HG03521 (cell line): ENCODE results near the gene FEN1.
A peak's percentile ranks its signal among the peaks of the same experiment; 100 is the strongest.

Experiments
- ATAC-seq: cut with Tn5 transposase; IDR thresholded peaks from one replicate; pipeline ENCODE4 v1.9.1; 2021; ENCODE audit warnings: mild to moderate bottlenecking, moderate library complexity; ENCODE audit not compliant: unreplicated experiment

FEN1 gene, protein sequence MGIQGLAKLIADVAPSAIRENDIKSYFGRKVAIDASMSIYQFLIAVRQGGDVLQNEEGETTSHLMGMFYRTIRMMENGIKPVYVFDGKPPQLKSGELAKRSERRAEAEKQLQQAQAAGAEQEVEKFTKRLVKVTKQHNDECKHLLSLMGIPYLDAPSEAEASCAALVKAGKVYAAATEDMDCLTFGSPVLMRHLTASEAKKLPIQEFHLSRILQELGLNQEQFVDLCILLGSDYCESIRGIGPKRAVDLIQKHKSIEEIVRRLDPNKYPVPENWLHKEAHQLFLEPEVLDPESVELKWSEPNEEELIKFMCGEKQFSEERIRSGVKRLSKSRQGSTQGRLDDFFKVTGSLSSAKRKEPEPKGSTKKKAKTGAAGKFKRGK

GRCh38 chr11:61792310-61793082 lies at the start of gene FEN1, which contains the start of gene TMEM258:
FEN1 (plus strand) TSS chr11:61792911; CDS start chr11:61795362, 2,451 bp downstream.
TMEM258 (minus strand) TSS chr11:61792599; CDS start chr11:61792558, 41 bp downstream.
- ATAC-seq, result peak; percentile 80

DNA sequence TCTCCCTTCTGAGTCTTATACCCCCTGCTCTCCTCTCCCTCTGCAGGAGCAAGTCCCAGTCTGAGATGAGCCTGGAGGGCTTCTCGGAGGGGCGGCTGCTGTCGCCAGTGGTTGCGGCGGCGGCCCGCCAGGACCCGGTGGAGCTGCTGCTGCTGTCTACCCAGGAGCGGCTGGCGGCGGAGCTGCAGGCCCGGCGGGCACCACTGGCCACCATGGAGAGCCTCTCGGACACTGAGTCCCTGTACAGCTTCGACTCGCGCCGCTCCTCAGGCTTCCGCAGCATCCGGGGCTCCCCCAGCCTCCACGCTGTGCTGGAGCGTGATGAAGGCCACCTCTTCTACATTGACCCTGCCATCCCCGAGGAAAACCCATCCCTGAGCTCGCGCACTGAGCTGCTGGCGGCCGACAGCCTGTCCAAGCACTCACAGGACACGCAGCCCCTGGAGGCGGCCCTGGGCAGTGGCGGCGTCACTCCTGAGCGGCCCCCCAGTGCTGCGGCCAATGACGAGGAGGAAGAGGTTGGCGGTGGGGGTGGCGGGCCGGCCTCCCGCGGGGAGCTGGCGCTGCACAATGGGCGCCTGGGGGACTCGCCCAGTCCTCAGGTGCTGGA lies 49.1 kb upstream of the FEN1 start:
- no peak for ATAC-seq

DNA sequence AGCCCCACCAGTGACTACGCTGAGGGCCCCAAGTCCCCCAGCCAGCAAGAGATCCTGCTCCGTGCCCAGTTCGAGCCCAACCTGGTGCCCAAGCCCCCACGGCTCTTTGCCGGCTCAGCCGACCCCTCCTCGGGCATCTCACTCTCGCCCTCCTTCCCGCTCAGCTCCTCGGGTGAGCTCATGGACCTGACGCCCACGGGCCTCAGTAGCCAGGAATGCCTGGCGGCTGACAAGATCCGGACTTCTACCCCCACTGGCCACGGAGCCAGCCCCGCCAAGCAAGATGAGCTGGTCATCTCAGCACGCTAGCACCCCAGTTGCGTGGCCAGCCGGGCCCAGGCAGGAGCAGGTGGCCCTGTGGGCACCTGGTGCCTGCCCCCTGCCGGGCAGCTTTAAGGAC lies 48.5 kb upstream of the FEN1 start:
- no peak for ATAC-seq

DNA sequence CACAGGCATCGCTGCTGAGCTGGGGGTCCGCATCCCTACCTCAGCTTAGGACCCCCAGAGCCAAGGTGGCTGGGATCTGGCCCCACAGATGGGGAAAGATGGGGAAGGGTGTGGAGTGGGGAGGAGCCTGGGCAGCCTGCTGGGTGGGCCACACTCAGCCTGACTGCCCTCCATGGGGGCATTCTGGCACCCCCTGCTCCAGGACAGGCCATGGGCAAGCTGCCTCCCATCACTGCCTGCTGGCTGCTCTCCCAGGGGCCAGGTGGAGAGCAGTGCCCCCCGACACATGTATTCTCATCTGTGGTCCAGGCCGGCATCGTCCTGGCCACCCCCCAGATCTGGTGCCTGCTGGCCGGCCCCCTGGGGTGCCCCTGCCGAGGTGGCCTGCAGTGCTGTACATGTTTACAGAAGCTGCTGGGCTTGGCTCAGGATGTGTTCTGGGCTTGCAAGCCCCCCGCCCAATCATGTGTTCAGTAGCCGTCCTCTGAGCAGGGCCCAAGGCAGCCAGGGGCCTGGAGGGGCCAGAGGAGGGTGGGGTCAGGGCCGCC lies 48.0 kb upstream of the FEN1 start:
- no peak for ATAC-seq

DNA sequence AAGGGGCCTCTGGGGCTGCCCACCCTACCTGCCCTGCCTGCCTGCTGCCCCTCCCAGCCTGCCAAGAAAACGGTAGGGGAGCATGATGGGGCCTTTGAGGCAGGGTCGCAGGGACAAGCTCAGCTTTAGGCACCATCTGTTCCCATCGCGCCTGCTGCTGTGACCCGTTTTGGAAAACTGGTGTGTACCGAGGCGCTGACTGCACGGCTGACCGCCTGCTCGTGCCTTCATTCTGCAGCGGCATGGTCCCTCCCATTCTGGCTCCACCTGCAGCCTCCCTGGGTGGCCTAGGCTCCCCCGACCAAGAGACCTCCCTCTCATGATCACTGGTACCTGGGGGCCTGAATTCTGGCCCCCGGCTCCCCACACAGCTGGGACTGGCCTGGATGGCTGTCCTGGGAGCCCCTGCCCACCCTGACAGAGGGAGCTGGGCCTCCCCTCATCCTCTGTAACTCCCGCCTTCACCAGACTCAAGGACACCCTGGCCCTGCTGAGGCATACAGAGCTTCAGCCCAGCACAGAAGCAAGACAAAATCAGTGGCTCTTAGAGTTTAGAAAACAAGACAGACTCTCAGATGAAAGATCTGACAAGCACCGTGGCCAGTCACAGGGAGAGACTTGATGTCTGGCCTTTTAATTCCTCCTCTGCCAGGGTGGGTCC lies 46.8 kb upstream of the FEN1 start:
- ATAC-seq, result no peak

GRCh38 chr11:61746442-61747191 lies 46.1 kb upstream of the FEN1 start:
- ATAC-seq, result no peak

DNA sequence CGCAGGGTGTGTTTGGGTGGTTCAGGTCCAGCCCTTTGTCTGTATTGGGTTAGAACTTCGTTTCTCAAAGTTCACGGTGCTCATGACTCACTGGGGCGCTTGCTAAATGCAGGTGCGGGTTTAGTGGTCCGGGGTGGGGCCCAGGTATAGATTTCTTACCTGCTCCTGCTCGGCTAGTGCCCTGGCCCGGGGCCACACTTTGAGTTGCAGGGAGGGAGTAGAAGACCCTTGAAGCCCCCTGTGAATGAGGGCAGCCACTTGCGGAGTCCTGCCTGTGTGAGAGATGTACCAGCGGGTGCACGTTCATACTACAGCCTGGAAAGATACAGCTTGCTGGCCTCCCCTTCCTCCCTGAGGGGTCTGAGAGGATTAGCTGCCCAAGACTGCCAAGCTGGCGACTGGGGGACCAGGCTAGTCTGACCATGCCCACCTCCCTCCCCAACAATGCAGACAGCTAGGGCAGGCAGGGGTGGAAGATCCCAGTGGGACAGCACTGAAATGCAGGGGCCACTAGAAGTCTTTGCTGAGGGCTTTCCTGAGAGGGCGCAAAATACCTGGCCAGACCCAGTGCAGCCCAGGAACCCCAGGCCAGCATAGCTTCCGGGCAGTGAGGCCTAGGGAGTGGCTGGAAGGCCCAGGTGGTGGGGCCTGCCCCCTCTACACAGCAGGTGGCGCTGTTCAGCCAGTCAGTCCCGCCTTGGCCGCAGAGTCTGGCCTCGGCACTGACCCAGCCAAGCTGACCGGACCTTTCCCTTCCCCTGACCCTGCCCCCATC lies 45.3 kb upstream of the FEN1 start:
- ATAC-seq, result peak; percentile 40

DNA sequence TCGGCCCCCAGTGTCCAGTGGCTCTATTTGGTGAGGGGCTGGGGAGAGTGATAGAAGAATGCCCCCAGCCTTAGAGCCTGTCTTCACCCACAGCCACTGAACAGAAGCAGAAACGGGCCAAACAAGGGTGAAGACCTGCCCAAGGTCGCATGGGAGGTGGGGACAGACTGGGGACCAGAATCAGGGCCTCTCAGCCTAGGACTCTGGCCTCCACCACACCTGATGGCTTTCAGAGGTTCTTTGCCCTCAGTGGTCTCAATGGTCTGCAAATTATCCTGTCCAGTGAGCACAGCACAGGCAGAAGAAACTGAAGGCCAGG lies 44.8 kb upstream of the FEN1 start:
- ATAC-seq, result no peak

DNA sequence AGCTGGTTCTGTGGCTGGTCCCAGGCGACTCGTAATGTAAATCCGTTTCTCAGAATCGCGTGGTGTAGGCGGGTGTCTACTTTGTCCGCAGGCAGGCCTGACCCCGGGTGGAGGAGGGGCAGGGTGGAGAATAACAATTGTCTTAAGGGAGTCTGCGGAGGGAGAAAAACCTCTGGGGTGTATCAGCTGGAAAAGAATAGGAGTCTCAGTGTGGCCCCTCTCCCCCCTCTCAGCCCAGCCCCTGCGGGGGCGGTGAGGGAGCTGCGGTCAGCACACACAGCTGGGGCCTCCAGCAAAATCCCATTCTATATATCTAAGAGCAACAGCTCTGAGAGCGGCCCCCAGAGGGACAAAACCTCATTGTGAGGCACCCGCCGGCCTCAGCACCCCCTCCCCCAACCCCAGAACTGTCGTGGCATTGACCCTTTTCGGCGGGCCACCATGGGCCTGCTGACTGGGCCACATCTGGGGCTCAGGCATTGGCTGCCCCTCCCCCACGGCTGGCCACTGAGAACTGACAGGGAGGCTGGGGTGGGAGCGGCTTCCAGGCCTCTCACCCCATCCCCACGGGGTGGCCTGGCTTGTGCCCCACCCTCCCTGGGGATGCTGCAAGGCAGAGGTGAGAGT lies 43.0 kb upstream of the FEN1 start:
- ATAC-seq, result no peak

DNA sequence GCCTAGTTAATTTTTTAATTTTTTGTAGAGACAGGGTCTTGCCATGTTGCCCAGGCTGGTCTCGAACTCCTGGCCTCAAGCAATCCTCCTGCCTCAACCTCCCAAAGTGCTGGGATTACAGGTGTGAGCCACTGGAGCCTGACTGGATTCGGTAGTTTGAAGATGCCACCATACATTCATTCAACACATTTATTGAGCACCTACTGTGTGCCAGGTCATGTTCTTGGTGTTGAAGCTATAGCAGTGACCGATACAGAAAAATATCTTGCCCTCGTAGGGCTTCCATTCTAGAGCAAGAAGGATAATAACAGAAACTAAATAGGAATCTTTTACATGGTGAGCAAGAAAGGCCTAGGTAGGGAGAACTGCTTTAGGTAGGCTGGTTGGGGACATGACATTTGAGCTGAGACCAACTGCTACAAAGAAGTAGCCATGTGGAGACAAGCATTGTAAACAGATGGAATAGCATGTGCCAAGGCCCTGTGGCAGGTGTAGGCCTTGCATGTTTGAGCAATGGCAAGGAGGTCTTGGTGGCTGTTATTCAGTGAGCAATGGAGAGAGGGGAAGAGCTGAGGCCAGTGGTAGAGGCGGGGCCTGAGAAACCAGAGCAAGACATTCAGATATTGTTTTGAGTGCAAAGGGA lies 42.0 kb upstream of the FEN1 start:
- ATAC-seq, result no peak

- ATAC-seq, result no peak
Measured at GRCh38 chr11:61751384-61751783, 41.3 kb upstream of the FEN1 start.

DNA sequence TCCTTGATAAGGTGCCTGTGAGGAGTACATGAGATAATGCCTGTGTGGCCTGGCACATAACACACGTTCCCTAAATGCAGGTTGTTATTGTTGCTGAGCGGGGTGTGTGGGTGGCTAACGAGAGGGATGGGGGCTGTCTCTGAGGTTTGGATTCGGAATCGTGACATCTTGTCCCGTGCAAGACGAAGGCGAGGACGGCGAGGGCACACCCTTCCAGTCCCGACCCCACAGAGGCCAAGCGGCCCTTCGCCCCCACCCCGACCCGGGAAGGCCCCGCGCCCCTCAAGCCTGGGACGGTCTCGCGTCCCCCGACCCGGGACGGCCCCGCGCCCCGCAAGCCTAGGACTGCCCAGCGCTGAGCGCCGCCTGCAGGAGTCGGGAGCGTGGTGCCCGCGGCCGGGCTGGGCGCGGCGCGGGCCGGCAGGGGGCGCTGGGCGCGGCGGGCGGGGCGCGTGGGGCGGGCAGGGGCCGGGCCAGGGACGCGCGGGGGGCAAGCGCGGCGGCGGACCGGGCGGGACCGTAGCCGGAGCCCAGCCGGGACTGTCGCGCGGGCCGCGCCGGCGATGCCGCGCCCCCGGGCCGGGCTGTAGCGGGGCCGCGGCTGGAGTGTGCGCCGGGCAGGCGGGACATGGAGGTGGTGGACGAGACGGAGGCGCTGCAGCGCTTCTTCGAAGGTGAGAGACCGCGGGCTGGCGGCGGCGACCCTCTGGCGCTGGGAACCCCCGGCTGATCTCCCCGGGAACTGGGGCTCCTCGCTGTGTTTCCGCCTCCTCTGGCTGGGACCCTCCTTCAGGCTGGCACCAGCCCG lies 40.4 kb upstream of the FEN1 start, which contains the start of gene MYRF:
Gene MYRF, plus strand, starts transcription at position 520 of the 808 bp plus-strand sequence. Its CDS starts 109 bp downstream, at position 629.
- no peak for ATAC-seq

- ATAC-seq, result no peak
Measured at GRCh38 chr11:61752925-61753521, 39.7 kb upstream of the FEN1 start.

DNA sequence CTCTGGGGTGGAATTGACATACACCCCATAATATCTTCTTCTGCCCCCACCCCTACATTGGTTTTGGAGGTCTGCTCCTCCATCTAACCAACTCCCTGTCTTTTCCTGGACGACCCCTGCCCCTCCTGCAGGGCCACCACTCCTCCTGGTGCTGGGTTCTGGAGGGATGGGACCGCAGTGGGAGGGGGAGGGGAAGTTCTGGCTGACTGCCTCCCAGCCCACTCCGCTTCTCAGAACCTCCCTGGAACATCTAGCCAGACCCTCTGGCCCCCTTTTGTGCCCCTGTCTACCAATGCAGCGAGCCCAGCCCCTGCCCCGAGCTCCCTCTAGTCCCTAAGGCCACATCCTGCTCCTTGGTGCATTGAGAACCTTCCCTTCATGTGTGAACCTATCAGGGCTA lies 39.0 kb upstream of the FEN1 start:
- no peak for ATAC-seq

GRCh38 chr11:61754534-61755482 lies 37.9 kb upstream of the FEN1 start:
- no peak for ATAC-seq

DNA sequence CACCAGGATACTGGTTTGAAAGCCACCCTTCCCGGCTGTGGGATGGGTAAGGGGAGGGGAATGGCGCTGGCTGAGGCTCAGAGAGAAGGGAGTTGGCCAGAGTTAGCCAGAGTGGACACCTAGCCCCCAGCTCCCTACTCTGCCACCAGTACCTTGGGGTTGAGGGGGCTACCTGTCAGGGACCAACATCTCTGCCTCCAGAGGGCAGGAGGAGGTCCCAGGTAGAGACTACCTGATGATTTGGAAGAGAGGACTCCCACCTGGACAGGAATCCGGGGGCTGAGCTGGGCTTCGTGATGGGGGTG lies 36.6 kb upstream of the FEN1 start:
- no peak for ATAC-seq
